Activated gamma-delta T cell treated with anti-CD3 and anti-CD28 coated beads, Interleukin-2, amount 50 U/mL, for 16 hours (primary cell): ENCODE measurements around the gene TMEM138.

ENCODE experiments used
- DNase-seq: peaks from one replicate; pipeline ENCODE4 v3.0.0-alpha.2; 2020; ENCODE audit warnings: low read depth

Gene TMEM138

GRCh38 chr11:61361741-61362541 is at the start of gene TMEM138, which contains the start of gene CYB561A3:
TSS of gene TMEM138 (plus strand) at chr11:61362374. CDS start at chr11:61364391, 2,017 bp downstream.
TSS of gene CYB561A3 (minus strand) at chr11:61361882. CDS start at chr11:61356713, 5,169 bp downstream.
- peak; percentile 82 for DNase-seq

DNA sequence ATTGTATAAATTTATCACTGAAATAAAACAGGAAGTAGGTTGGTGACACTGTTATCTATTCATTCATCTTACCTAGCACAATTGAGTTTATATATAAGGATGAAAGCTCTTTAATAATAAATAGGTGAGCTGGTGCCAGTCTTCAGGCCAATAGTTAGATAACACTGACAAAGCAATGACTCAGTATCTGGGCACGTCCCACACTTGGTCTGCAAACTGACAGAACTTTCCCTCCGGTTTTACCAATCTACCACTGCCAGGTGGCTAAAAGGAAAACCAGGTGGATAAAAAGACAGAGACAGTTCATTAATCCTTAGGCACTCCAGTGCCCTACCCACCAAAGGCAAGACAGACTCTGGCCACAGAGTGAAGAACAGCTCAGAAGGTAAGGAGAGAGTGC is 46.9 kb upstream of the TMEM138 start:
- DNase-seq, result no peak

GRCh38 chr11:61325649-61326414 is 36.3 kb upstream of the TMEM138 start:
- DNase-seq, result no peak

DNA sequence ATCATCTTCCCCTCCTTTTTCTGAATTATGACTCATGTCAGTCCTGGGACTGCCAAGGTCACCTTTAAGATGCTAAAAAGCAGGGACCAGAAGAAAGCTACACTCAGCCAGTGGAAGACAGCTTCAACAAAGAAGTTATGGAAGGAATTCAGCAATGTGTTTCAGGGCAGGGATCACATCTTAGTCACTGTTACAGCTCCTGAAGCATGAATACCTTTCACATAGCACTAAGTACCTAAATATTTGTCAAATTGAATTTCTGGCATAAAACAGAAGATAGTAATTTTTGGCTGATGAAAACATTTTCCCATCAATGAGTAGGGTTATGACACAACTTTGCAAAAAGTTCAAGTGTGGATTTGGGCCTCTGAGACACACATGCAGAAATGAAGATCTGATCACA is 34.5 kb upstream of the TMEM138 start:
- DNase-seq, result no peak

DNA sequence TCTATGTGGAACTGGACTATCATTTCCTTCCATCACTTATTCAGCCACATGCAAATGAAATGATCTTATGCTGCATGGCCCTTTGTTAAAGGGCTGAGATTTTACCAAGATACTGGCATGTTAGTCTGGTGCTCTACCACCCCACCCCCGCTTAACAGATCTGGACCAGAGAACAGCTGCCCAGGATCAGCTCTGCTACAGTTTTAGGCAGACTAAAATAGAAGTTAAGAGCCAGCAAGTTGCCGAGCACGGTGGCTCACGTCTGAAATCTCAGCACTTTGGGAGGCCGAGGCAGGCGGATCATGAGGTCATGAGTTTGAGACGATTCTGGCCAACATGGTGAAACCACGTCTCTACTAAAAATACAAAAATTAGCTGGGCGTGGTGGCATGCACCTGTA is 33.8 kb upstream of the TMEM138 start:
- DNase-seq, result no peak

- DNase-seq, result no peak
Observed at GRCh38 chr11:61329871-61330270, 32.3 kb upstream of the TMEM138 start.

GRCh38 chr11:61331651-61332050 is 30.5 kb upstream of the TMEM138 start:
- DNase-seq, result no peak

DNA sequence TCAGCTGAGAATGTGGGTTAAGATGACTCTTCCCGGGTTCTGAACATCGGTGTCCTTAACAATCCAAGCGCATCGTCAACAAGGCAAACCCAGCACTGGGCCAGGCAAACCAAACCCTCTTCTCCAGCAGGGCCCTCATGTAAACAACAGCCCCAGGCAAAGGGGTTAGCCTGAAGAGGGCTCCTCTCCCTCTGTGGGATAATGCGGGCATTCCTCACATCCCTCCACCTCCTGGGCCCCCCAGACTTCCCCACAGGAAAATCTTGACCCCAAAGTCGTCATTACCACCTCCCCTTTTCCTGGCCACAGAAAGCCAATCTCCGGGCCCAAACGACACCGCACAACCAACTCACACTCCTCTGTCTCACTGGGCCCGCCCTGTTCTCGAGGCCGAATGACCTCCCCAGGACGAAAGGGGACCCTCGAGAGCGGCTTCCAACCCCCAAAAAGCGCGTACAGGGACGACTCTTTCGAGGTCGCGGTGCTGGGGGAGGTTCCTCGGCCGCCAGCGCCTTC is 29.8 kb upstream of the TMEM138 start:
- DNase-seq, result no peak

GRCh38 chr11:61332797-61333549 is 29.2 kb upstream of the TMEM138 start, which contains the start of the genes DDB1 and TKFC:
TSS of gene DDB1 (minus strand) at chr11:61333105. CDS start at chr11:61332968, 137 bp downstream.
TSS of gene TKFC (plus strand) at chr11:61333228. CDS start at chr11:61334729, 1,501 bp downstream.
- peak; percentile 96 for DNase-seq

DNA sequence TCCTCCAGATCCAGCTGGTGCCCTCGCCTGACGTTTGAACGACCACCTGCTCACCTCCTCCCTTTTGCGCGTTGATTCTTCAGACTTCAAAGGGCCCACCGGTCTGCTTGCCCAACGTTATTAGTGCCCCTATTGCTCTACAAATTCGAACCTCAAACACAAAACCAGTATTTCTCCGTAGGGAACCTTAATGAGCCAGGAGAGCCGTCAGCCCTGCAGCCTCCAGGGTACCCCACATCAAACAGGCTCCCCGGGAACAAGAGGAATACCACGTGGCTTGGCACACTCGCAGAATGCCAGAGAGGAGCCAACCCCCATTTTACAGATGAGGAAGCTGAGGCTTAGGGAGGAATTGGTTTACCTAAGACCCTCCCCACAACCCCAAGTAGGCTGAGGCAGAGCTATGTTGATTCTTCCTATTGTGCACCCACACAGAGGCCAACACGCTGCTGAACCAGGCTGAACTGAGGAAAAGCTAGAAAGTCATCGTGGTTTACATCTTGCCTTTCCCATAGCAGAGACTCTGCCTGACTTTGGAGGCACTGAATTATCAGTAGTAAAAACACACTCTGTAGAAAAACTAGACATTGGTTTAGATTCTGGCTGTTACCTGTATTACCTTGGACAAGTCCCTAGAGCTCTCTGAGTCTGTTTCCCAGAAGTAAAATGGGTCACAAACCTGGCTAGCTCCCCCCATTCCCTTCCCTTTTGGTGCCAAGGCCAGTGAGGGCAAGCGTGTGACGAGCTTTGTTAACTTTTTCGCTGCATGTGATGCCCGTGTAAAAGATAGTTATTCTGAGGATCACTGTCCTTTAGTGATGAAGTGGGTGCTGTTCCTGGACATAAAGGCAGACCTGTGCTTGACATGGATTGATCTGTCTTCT is 28.4 kb upstream of the TMEM138 start:
- DNase-seq, result no peak

- DNase-seq, result no peak
Observed at GRCh38 chr11:61334434-61335354, 27.5 kb upstream of the TMEM138 start.

DNA sequence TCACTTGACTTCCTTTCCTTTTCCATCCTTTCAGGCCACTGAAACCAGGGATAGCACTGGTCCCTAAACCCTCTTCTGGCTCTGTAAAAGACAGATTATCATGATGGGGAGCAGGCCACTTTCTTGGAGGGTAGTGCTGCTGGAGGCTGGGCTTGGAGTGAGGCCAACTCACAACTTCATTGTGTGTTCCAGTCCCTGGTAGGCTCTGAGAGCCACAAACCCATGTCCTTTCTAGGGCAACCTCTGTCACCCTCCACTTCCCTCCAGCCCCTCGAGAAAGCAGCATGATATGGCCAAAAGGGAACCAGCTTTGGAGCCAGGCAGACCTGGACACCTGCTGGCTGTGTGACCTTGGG is 26.8 kb upstream of the TMEM138 start:
- no peak for DNase-seq

DNA sequence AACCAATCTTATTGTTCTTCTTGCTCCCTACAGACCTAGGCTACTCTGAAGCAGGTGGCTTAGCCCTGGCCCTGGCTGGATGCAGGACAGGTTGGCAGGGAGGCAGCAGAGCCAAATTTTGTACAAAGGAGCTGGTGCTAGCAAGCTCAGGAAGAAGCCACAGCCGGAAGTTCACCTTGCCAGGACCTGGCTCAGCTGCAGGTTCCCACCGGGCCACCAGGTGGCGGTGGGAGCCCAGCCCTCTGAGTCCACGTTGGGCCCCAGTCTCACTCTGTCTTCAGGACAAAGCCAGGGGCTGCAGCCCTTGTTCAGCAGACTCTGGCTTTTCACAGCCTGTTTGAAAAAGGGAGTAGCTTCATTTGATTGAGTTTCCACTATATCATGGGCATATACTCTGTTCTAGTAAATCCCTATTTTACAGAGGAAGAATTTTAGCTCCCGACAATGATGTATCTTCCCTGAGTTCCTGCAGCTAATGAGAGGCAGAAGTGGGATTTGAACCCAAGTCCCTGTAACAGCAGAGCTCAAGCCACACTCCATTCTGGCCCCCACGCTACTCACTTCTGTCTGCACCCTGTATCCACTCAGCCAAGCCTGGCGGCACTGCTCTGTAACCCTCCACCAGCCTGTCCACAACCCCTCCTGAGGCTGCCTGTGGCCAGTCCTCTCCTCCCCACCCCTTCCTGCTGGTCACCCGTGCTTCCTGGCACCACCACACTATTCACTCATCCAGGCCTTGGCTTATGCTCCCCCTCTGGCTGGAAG is 25.8 kb upstream of the TMEM138 start:
- peak; percentile 66 for DNase-seq

GRCh38 chr11:61337706-61338470 is 24.3 kb upstream of the TMEM138 start:
- DNase-seq, result no peak

- no peak for DNase-seq
Observed at GRCh38 chr11:61338783-61339489, 23.2 kb upstream of the TMEM138 start.

DNA sequence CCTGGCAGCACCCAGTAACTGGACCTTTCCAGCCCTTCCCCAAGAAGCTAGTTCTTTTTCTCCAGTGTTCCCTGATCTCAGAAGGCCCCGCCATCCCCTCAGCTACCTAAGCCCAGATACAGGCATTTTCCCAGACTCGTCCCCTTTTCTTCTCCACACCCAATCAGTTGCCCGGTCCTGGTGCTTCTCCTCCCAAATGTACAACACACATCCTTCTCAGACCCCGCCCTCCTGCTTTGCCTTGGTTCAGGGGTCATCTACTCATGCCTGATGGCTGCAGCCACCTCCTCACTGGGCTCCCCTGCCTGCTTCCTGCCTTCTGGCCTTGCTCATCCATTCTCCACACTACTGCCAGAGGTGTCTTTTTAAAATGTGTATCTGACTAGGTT is 22.7 kb upstream of the TMEM138 start:
- DNase-seq, result no peak

DNA sequence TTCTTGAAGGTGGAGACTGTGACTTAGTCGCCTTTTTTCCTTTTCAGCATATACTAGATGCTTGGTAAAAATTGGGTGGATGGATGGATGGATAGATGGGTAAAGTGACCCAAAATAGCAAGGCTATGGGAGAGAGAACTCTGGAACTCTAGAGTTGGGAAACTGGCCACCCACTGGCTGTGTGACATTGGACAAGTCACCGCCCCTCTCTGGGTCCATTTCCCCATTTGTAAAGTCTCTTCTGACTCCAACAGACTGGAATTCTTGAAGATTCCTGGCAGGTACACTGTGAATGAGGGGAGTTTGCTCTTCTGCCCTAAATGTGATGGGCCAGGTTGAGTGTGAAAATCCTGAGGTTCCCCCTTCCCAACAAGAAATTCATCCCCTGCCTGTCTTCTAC is 21.2 kb upstream of the TMEM138 start:
- no peak for DNase-seq

GRCh38 chr11:61341706-61342105 is 20.5 kb upstream of the TMEM138 start:
- DNase-seq, result no peak
